Thyroid gland (tissue), 4 donors: Measurements from ENCODE around the gene BUD13. TPM values are rescaled to one million over a fixed set of nuclear protein-coding genes. Genes with fewer than 3 reads are reported as not detected.

Experiments
- DNase-seq, 2 donors: peaks; one replicate each; pipeline ENCODE4 v3.0.0-alpha.2; 2019
- H3K27ac ChIP-seq, 3 donors: fragments of 200-600 bp; sonication (generic); 1 replicate in 2 of 3; 2 replicates in 1 of 3; pipeline ENCODE4 v1.5.1; 2016 to 2019; ENCODE audit warnings: mild to moderate bottlenecking in 1 of 3, moderate library complexity in 1 of 3
- H3K27me3 ChIP-seq: fragments of 200-600 bp; sonication (generic); one replicate; pipeline ENCODE4 v1.5.1; 2019
- H3K36me3 ChIP-seq, 2 donors: fragments of 200-600 bp; sonication (generic); one replicate each; pipeline ENCODE4 v1.5.1; 2016 to 2019
- H3K4me1 ChIP-seq, 2 donors: fragments of 200-600 bp; sonication (generic); one replicate each; pipeline ENCODE4 v1.5.1; 2017 to 2019
- H3K4me3 ChIP-seq, 3 donors: fragments of 200-600 bp; sonication (generic); replicated peaks in 1 of 3; 1 replicate in 2 of 3; 2 replicates in 1 of 3; pipeline ENCODE4 v1.5.1; 2016; ENCODE audit warnings: mild to moderate bottlenecking in 1 of 3
- H3K9me3 ChIP-seq: fragments of 200-600 bp; sonication (generic); one replicate; pipeline ENCODE4 v1.5.1; 2017
- POLR2A ChIP-seq, 2 donors: fragments of 450-650 bp; IDR thresholded peaks; one replicate each; pipeline ENCODE4 v1.6.1; 2017; ENCODE audit warnings: antibody characterized with exemption in 2 of 2, mild to moderate bottlenecking in 2 of 2, moderate library complexity in 1 of 2
- WGBS, 2 donors: methylation state at CpG; one replicate each; pipeline ENCODE4 v1.1.5; 2017; 5-methylcytosine and 5-hydroxymethylcytosine counted together
- intact Hi-C: fragments of 100-400 bp; cut with DNase I; formaldehyde crosslinking; loops from one replicate; pipeline ENCODE4 v1.15.1; 2023
- total RNA-seq, 4 donors: library from RNA; depleted of rRNA; stranded (reverse); fragments of >200 nt; gene quantifications; one replicate each; pipeline ENCODE4 v1.2.3, GENCODE V29; 2016
- TF ChIP-seq, protein P1 (sequence below), 6 experiments: fragments of 200-600 bp in 3 of 6; fragments of 450-650 bp in 3 of 6; sonication (generic) in 3 of 6; IDR thresholded peaks; one replicate each; pipeline ENCODE4 v1.5.1; 2016 to 2019; ENCODE audit warnings: antibody characterized with exemption in 6 of 6, mild to moderate bottlenecking in 2 of 6, inconsistent platforms in 1 of 6, moderate library complexity in 1 of 6

BUD13 gene
- total RNA-seq, 4 donors from 2014 or later: 15.2 to 18.7 (median 17.8) TPM

GRCh38 chr11:116700586-116701220 is 72.1 kb downstream of the BUD13 start:
- H3K9me3 ChIP-seq: no peaks in the 10 kb centered on the region
- TF ChIP-seq POLR2A (IDR thresholded peaks at IDR 0.05): no peak
- TF ChIP-seq, protein P1, sequence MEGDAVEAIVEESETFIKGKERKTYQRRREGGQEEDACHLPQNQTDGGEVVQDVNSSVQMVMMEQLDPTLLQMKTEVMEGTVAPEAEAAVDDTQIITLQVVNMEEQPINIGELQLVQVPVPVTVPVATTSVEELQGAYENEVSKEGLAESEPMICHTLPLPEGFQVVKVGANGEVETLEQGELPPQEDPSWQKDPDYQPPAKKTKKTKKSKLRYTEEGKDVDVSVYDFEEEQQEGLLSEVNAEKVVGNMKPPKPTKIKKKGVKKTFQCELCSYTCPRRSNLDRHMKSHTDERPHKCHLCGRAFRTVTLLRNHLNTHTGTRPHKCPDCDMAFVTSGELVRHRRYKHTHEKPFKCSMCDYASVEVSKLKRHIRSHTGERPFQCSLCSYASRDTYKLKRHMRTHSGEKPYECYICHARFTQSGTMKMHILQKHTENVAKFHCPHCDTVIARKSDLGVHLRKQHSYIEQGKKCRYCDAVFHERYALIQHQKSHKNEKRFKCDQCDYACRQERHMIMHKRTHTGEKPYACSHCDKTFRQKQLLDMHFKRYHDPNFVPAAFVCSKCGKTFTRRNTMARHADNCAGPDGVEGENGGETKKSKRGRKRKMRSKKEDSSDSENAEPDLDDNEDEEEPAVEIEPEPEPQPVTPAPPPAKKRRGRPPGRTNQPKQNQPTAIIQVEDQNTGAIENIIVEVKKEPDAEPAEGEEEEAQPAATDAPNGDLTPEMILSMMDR (IDR thresholded peaks at IDR 0.05): no peak
- H3K4me3 ChIP-seq: no peak overlapping the region
- WGBS, 2 donors: 85 to 89% methylated on average over 6 of the region's 6 CpGs
- no peak overlapping the region for H3K27ac ChIP-seq
- no peaks in the 10 kb centered on the region for H3K36me3 ChIP-seq
- intact Hi-C loops: no loop called here
- no peaks in the 10 kb centered on the region for H3K27me3 ChIP-seq
- no peak for DNase-seq
- no peaks in the 10 kb centered on the region for H3K4me1 ChIP-seq

Other genes with a start within 250 kb of the BUD13 start
- 10 to 100 TPM; 23.5 to 39.5 (median 24.0) TPM for gene ZPR1, start 15.0 kb upstream of the BUD13 start, total RNA-seq
- not detected for gene APOA5, start 18.9 kb upstream of the BUD13 start, total RNA-seq
- gene APOA4, start 50.3 kb upstream of the BUD13 start, total RNA-seq: not detected
- not detected for gene APOC3, start 56.9 kb upstream of the BUD13 start, total RNA-seq
- 10 to 100 TPM in 1 of 4 donors, 1 to 10 TPM in 3; 2.2 to 23.2 (median 8.3) TPM for gene APOA1, start 64.6 kb upstream of the BUD13 start, total RNA-seq